ENCODE data around the gene L3MBTL4. TPM values are rescaled to one million over a fixed set of nuclear protein-coding genes. Genes with fewer than 3 reads are reported as not detected.
"Not testable (repeated sequence)": the region's sequence is repeated elsewhere in the genome, so short reads cannot be mapped to it uniquely, and the experiment has no call there.

L3MBTL4 gene
- total and polyA plus RNA-seq, 4 donors, result 2.3 to 15.0 (median 5.0) TPM

- TF ChIP-seq REST (IDR thresholded peaks at IDR 0.05) (no peak), YY1 (IDR thresholded peaks at IDR 0.05) (no peak), FOXA1 (IDR thresholded peaks at IDR 0.05) (no peak), TAF1 (conservative IDR thresholded peaks at IDR 0.05) (no peak), SP1 (IDR thresholded peaks at IDR 0.05) (no peak), MAX (IDR thresholded peaks at IDR 0.05) (no peak), RXRA (IDR thresholded peaks at IDR 0.05) (no peak), GABPA (IDR thresholded peaks at IDR 0.05 in 1 of 2, conservative IDR thresholded peaks at IDR 0.05 in 1 of 2) (no peak), EGR1 (IDR thresholded peaks at IDR 0.05; ENCODE audit: low read depth in 2 of 2) (no peak)
These were observed 335.8 kb downstream of the L3MBTL4 start (continued) for GRCh38 chr18:6078877-6079276.

GRCh38 chr18:6072423-6072822, 342.3 kb downstream of the L3MBTL4 start:
- not testable (repeated sequence) for H3K4me3 ChIP-seq (ENCODE audit: low read depth in 1 of 3, low read length in 3 of 3); H3K9ac ChIP-seq (ENCODE audit: low read depth in 1 of 2, low read length in 2 of 2); H3K9me3 ChIP-seq (ENCODE audit: control insufficient read depth in 4 of 4, low read length in 3 of 4); H3K27ac ChIP-seq (ENCODE audit: low read depth in 1 of 2, low read length in 2 of 2); H3K27me3 ChIP-seq (ENCODE audit: control insufficient read depth in 4 of 4, insufficient read depth in 4 of 4, low read length in 3 of 4); H3K36me3 ChIP-seq (ENCODE audit: control insufficient read depth in 4 of 4, insufficient read depth in 3 of 4, low read depth in 1 of 4, low read length in 3 of 4); DNase-seq (ENCODE audit: low spot score); H3K4me1 ChIP-seq (ENCODE audit: control insufficient read depth in 4 of 4, insufficient read depth in 4 of 4, low read length in 3 of 4)
- WGBS, result 95% methylated on average over 11 of the region's 11 CpGs

GRCh38 chr18:6069539-6069938, 345.2 kb downstream of the L3MBTL4 start:
- Histone ChIP-seq H3K36me3 (ENCODE audit: control insufficient read depth in 4 of 4, insufficient read depth in 3 of 4, low read depth in 1 of 4, low read length in 3 of 4) (no peaks in the 10 kb centered on the region), H3K9me3 (ENCODE audit: control insufficient read depth in 4 of 4, low read length in 3 of 4) (no peaks in the 10 kb centered on the region), H3K27me3 (ENCODE audit: control insufficient read depth in 4 of 4, insufficient read depth in 4 of 4, low read length in 3 of 4) (no peaks in the 10 kb centered on the region), H3K4me3 (ENCODE audit: low read depth in 1 of 3, low read length in 3 of 3) (no peak overlapping the region), H3K27ac (ENCODE audit: low read depth in 1 of 2, low read length in 2 of 2) (no peak overlapping the region), H3K4me1 (ENCODE audit: control insufficient read depth in 4 of 4, insufficient read depth in 4 of 4, low read length in 3 of 4) (no peaks in the 10 kb centered on the region), H3K9ac (ENCODE audit: low read depth in 1 of 2, low read length in 2 of 2) (no peak overlapping the region)
- no peak for TF ChIP-seq REST (IDR thresholded peaks at IDR 0.05)
- no peak for TF ChIP-seq NR2F2 (IDR thresholded peaks at IDR 0.05)
- TF ChIP-seq YY1 (IDR thresholded peaks at IDR 0.05), result no peak
- TF ChIP-seq FOXA2 (IDR thresholded peaks at IDR 0.05), result no peak
- no peak for TF ChIP-seq RXRA (IDR thresholded peaks at IDR 0.05)
- TF ChIP-seq JUND (IDR thresholded peaks at IDR 0.05), result no peak
- no peak for TF ChIP-seq SP1 (IDR thresholded peaks at IDR 0.05)
- no peak for TF ChIP-seq ZBTB33 (IDR thresholded peaks at IDR 0.05)
- no peak for TF ChIP-seq HNF4A (conservative IDR thresholded peaks at IDR 0.05)
- DNase-seq (ENCODE audit: low spot score), result no peak
- 96% methylated on average over 4 of the region's 4 CpGs for WGBS

All from liver (tissue), 9 donors.